GM21576 (cell line): ENCODE results near the gene PTPRN2.

Experiments used
- ATAC-seq: cut with Tn5 transposase; IDR thresholded peaks from one replicate; pipeline ENCODE4 v1.9.1; 2021; ENCODE audit warnings: mild to moderate bottlenecking, moderate library complexity; ENCODE audit not compliant: unreplicated experiment

Gene PTPRN2

DNA sequence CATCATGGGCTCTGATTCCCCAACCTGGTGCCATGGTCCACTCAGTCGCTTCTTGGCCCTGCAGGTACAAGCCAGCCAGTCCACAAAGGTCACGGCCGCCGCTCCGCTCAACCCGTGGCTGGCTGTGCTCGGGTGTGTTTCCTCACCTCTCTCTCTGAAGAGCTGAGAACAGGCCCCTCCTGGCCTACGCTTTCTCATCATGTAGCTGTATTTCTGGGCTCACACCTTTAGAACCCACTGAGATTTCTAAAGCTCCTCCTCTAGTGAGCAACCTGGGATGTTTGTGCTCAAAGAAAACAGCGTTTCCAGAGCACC, 30.2 kb downstream of the PTPRN2 start:
- ATAC-seq, result no peak

DNA sequence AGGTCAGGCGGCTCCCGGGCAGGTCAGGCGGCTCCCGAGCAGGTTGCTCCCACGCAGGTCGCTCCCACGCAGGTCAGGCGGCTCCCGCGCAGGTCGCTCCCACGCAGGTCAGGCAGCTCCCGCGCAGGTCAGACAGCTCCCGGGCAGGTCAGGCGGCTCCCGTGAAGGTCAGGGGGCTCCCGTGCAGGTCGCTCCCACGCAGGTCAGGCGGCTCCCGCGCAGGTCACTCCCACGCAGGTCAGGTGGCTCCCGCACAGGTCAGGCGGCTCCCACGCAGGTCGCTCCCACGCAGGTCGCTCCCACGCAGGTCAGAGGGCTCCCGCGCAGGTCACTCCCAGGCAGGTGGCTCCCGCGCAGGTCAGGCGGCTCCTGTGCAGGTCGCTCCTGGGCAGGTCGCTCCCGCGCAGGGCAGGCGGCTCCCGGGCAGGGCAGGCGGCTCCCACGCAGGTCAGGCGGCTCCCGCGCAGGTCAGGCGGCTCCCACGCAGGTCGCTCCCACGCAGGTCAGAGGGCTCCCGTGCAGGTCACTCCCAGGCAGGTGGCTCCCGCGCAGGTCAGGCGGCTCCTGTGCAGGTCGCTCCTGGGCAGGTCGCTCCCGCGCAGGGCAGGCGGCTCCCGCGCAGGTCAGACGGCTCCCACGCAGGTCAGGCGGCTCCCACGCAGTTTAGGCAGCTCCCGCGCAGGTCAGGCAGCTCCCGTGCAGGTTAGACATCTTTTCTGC, 30.7 kb downstream of the PTPRN2 start:
- no peak for ATAC-seq

- no peak for ATAC-seq
These were observed 32.5 kb downstream of the PTPRN2 start for GRCh38 chr7:158555034-158555520.

DNA sequence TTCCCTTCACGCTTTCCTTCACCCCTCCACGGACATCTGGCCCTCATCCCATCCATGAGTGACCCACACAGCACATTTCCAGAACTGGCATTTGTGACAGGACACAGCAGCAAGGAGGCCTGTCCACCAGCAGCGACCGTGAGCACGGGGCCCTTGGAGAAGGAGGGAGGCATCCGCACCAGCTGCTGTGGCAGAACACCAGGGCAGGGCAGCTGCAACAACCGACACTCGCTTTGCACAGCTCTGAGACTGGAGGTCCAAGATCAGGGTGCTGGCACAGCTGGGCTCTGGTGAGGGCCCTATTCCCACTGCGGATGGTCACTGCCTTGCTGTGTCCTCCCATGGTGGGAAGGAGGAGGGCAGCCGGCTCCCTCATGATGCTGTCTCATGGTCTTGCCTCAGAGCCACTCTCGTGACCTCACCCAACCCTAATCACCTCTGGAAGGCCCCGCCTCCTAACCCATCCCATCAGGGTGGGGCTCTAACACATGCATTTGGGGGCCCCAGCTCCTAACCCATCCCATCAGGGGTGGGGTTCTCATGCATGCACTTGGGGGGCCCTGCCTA, 36.7 kb downstream of the PTPRN2 start:
- ATAC-seq, result no peak

- no peak for ATAC-seq
These were observed 37.3 kb downstream of the PTPRN2 start for GRCh38 chr7:158550394-158550700.

- no peak for ATAC-seq
These were observed 37.8 kb downstream of the PTPRN2 start for GRCh38 chr7:158549616-158550393.

DNA sequence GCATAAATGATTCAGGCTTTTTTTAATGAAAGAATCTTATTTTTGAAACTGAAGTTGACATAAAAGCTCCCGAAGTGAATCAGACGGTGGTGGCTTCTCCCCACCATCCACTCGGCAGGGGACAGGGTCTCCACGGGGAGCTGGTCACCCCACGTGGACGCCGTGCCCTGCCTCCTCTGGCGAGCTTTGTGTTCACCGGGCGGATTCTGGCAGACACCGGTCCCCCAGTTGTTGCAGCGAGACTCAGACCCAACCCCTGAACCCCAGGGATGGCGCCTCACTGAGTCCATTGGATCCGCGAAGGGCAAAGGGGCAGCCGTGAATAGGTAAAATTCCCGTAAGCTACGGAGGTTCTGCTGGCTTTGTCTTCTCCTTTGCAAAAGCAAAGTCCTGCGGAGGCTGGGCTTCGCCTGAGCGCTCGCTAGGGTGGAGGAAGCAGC, 38.4 kb downstream of the PTPRN2 start:
- ATAC-seq, result no peak

DNA sequence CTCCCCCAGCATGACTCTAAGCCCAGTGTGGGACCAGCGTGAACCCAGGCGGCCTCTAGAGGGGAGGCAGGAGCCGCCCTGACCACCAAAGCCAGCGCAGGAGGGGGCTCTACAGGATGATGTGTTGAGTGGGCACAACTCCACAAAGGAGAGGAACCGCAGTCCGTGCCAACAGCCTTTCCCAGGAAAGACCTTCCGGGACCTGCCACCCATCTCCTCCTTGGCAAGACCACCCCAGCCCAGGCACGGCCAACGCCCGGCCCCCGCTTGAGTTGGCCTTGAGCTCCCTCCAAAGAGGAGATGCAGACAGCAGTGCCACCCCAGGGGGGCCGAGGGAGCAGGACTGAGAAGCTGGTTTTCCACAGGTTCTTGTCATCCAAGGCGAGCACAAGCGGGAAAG, 38.9 kb downstream of the PTPRN2 start:
- ATAC-seq, result no peak

DNA sequence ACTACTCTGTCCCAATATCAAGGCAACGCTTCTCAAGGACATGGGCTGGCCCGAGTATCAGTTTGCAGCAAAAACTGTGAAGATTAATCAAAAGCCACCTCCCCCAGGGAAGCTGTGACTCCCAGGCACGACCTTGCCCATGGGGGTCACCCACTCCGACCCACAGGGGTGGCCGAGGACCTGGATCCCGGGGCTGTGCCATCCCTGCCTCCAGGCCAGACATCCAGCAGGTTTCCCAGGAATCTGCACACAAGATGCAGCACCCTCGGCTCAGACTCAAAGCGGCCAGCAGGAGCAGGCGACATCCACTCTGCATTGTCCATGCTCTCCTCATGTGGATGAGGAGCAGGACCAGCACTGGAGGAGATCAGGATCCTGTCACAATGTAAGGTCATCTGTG, 39.8 kb downstream of the PTPRN2 start:
- no peak for ATAC-seq

DNA sequence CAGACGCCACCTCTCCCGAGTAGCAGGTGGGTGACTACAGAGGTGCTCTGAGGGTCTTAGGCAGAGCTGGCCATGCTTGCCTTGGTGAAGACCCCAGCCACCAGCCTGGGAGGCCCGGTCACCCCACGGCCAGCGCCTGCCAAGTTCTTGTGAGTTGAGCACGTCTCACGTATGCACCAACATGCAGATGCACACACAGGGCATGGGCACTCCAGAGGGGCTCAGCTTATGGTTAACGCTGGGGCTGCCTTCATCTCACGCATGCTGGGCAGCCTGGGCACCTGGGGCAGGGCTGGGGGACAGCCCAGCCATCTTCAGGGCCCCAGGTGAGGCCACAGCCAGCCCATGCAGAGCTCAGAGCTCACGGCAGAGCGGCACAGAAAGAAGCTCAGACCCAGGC, 41.0 kb downstream of the PTPRN2 start:
- no peak for ATAC-seq

GRCh38 chr7:158546214-158546613, 41.4 kb downstream of the PTPRN2 start:
- ATAC-seq, result no peak

GRCh38 chr7:158544708-158545107, 42.9 kb downstream of the PTPRN2 start:
- ATAC-seq, result no peak

DNA sequence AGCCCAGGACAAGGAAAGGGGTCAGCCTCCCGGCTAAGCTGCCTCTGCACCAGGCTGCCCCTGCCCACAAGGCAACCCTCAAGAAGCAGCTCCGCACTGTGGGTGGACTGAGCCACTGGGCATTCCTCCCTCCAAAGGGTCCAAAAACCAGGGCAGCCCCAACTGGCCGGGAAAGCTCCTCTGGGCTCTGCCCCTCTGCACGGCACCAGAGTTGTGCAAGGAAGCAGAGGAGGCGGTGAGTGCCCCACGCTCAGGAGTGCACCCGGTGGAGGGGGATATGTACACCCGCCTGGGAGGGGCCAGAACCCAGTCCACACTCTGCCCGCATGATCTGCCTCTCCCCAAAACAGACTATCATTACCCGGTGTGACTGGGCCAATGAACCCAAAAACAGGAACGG, 43.8 kb downstream of the PTPRN2 start:
- no peak for ATAC-seq

- no peak for ATAC-seq
These were observed 44.7 kb downstream of the PTPRN2 start for GRCh38 chr7:158542651-158543566.

- ATAC-seq, result peak; percentile 65
These were observed 46.1 kb downstream of the PTPRN2 start for GRCh38 chr7:158541346-158542010.

GRCh38 chr7:158539711-158540146, 47.9 kb downstream of the PTPRN2 start:
- no peak for ATAC-seq

DNA sequence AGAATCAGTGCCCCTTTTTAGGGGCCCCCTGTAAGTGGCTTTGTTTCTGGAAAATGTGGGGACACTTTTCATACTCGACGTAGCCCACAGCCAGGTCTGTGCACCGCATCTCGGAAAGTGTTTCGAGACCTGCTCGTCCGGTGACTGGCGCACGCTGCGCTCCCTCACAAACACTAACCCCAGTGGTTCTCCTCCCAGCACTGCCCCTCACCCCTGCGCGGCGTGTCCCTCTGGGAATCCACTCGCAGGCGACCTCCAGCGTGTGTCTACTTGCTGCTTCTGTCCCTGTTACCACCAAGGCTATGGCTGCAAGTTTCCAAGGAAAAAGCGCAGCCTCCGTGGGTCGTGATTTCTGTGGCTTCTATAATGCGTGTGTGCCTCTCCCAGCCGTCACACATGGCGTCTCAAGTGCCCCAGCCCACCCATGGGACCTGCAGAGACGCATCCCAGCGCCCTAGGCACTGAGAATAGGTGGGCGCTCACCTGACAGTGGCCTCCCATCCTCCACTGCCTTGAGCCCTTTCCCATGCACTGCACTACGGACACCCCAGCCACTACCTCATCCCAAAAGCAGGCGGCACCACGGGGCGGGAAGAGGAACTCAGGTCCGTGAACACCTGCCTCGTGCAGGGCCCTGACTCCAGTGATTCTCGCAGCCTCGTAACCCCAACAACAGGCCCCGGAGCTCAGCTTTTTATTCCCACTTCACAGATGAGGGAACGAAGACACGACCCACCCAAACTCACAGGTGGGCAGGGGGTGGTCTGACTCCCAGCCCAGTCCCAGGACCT, 49.3 kb downstream of the PTPRN2 start:
- no peak for ATAC-seq

GRCh38 chr7:158537516-158537882, 50.1 kb downstream of the PTPRN2 start:
- ATAC-seq, result no peak

- no peak for ATAC-seq
These were observed 50.6 kb downstream of the PTPRN2 start for GRCh38 chr7:158536871-158537515.
